Neural crest cell (in vitro differentiated cells): Measurements from ENCODE around the gene MOCOS. TPM values are rescaled to one million over a fixed set of nuclear protein-coding genes. Genes with fewer than 3 reads are reported as not detected.
"Not testable (repeated sequence)": the region's sequence is repeated elsewhere in the genome, so short reads cannot be mapped to it uniquely, and the experiment has no call there.

Source experiments
- DNase-seq: peaks from one replicate; pipeline ENCODE4 v3.0.0; 2021; ENCODE audit warnings: low read depth, mixed read lengths, low spot score
- H3K27ac Mint-ChIP-seq: one replicate; pipeline ENCODE4 v1.8.0; 2021; ENCODE audit warnings: mild to moderate bottlenecking, mixed read lengths; ENCODE audit not compliant: unreplicated experiment
- H3K27me3 Mint-ChIP-seq: 2 replicates; pipeline ENCODE4 v1.8.0; 2021; ENCODE audit warnings: low read depth, mild to moderate bottlenecking, mixed read lengths
- H3K36me3 Mint-ChIP-seq: 2 replicates; pipeline ENCODE4 v1.8.0; 2021; ENCODE audit warnings: low read depth, mild to moderate bottlenecking, mixed read lengths
- H3K4me1 Mint-ChIP-seq: 2 replicates; pipeline ENCODE4 v1.8.0; 2021; ENCODE audit warnings: mixed read lengths
- H3K4me3 Mint-ChIP-seq: one replicate; pipeline ENCODE4 v1.8.0; 2021; ENCODE audit warnings: mild to moderate bottlenecking, mixed read lengths
- H3K9me3 Mint-ChIP-seq: 2 replicates; pipeline ENCODE4 v1.8.0; 2021; ENCODE audit warnings: mixed read lengths
- CTCF ChIP-seq: fragments of 200-600 bp; sonication (generic); conservative IDR thresholded peaks from 2 replicates; pipeline ENCODE4 v1.5.0; 2021; ENCODE audit warnings: antibody characterized with exemption, mild to moderate bottlenecking
- total RNA-seq: library from RNA; stranded (reverse); gene quantifications from 2 replicates; pipeline ENCODE4 v1.2.1, GENCODE V29; 2021

Gene MOCOS
- total RNA-seq, 1 donor from 2014 or later, result 2.6 TPM

GRCh38 chr18:36214811-36215210 lies 27.5 kb downstream of the MOCOS start:
- no peaks in the 10 kb centered on the region for H3K9me3 Mint-ChIP-seq
- no peak for DNase-seq
- no peaks in the 10 kb centered on the region for H3K36me3 Mint-ChIP-seq
- no peak overlapping the region for H3K27ac Mint-ChIP-seq
- H3K27me3 Mint-ChIP-seq, result no peaks in the 10 kb centered on the region
- TF ChIP-seq CTCF, result no peak
- H3K4me1 Mint-ChIP-seq, result peaks cover 8% of the 10 kb centered on the region
- H3K4me3 Mint-ChIP-seq, result no peak overlapping the region

- Mint-ChIP-seq H3K27ac (no peak overlapping the region), H3K4me3 (no peak overlapping the region), H3K36me3 (no peaks in the 10 kb centered on the region), H3K4me1 (peaks cover 8% of the 10 kb centered on the region), H3K27me3 (no peaks in the 10 kb centered on the region), H3K9me3 (no peaks in the 10 kb centered on the region)
- no peak for DNase-seq
- TF ChIP-seq CTCF, result no peak
These were observed 28.3 kb downstream of the MOCOS start for GRCh38 chr18:36215577-36215976.

- H3K4me3 Mint-ChIP-seq, result no peak overlapping the region
- no peaks in the 10 kb centered on the region for H3K9me3 Mint-ChIP-seq
- no peak overlapping the region for H3K27ac Mint-ChIP-seq
- TF ChIP-seq CTCF, result no peak
- H3K27me3 Mint-ChIP-seq, result no peaks in the 10 kb centered on the region
- no peak for DNase-seq
- peaks cover 7% of the 10 kb centered on the region for H3K4me1 Mint-ChIP-seq
- no peaks in the 10 kb centered on the region for H3K36me3 Mint-ChIP-seq
These were observed 30.1 kb downstream of the MOCOS start for GRCh38 chr18:36217348-36217747.

GRCh38 chr18:36229188-36229587 lies 41.9 kb downstream of the MOCOS start:
- H3K9me3 Mint-ChIP-seq, result peaks cover 19% of the 10 kb centered on the region
- no peaks in the 10 kb centered on the region for H3K4me1 Mint-ChIP-seq
- H3K4me3 Mint-ChIP-seq, result no peak overlapping the region
- no peak overlapping the region for H3K27ac Mint-ChIP-seq
- DNase-seq, result no peak
- no peaks in the 10 kb centered on the region for H3K27me3 Mint-ChIP-seq
- peaks cover 39% of the 10 kb centered on the region for H3K36me3 Mint-ChIP-seq
- no peak for TF ChIP-seq CTCF

GRCh38 chr18:36240510-36240909 lies 53.2 kb downstream of the MOCOS start:
- not testable (repeated sequence) for H3K27ac Mint-ChIP-seq, H3K4me1 Mint-ChIP-seq, H3K27me3 Mint-ChIP-seq, H3K9me3 Mint-ChIP-seq, H3K4me3 Mint-ChIP-seq, DNase-seq
- peaks cover 19% of the 10 kb centered on the region for H3K36me3 Mint-ChIP-seq

GRCh38 chr18:36241831-36242230 lies 54.5 kb downstream of the MOCOS start:
- no peaks in the 10 kb centered on the region for H3K27me3 Mint-ChIP-seq
- no peak for DNase-seq
- no peak overlapping the region for H3K4me3 Mint-ChIP-seq
- no peak for TF ChIP-seq CTCF
- H3K9me3 Mint-ChIP-seq, result peaks cover 9% of the 10 kb centered on the region
- peaks cover 19% of the 10 kb centered on the region for H3K36me3 Mint-ChIP-seq
- no peak overlapping the region for H3K27ac Mint-ChIP-seq
- peaks cover 8% of the 10 kb centered on the region for H3K4me1 Mint-ChIP-seq
